RWPE2 (cell line): Measurements from ENCODE around the gene FAM177B.

Experiments
- ATAC-seq: fragments of 200-7000 bp; cut with Tn5 transposase; 3 replicates; pipeline ENCODE4 v1.9.1; 2021; ENCODE audit warnings: low read depth
- DNase-seq: peaks from one replicate; pipeline ENCODE4 v3.0.0-alpha.2; 2020; ENCODE audit warnings: low spot score
- H3K27ac ChIP-seq: fragments of 450-650 bp; 2 replicates; pipeline ENCODE4 v1.5.1; 2017; ENCODE audit warnings: mild to moderate bottlenecking; ENCODE audit not compliant: poor library complexity, severe bottlenecking
- H3K27me3 ChIP-seq: fragments of 250-450 bp; sonication (Bioruptor Pico); 2 replicates; pipeline ENCODE4 v1.5.1; 2021; ENCODE audit warnings: mild to moderate bottlenecking, moderate library complexity; ENCODE audit not compliant: insufficient read depth, poor library complexity, severe bottlenecking
- H3K36me3 ChIP-seq: fragments of 250-450 bp; sonication (Bioruptor Pico); 2 replicates; pipeline ENCODE4 v1.5.1; 2020; ENCODE audit warnings: low read depth, mild to moderate bottlenecking, moderate library complexity
- H3K4me1 ChIP-seq: fragments of 250-450 bp; sonication (Bioruptor Pico); 2 replicates; pipeline ENCODE4 v1.5.1; 2021; ENCODE audit warnings: mild to moderate bottlenecking, moderate library complexity; ENCODE audit not compliant: insufficient read depth, poor library complexity, severe bottlenecking
- H3K4me3 ChIP-seq: fragments of 250-450 bp; sonication (Bioruptor Pico); 2 replicates; pipeline ENCODE4 v1.5.1; 2021; ENCODE audit warnings: mild to moderate bottlenecking, moderate library complexity; ENCODE audit not compliant: severe bottlenecking
- H3K9me3 ChIP-seq: fragments of 250-450 bp; sonication (Bioruptor Pico); 2 replicates; pipeline ENCODE4 v1.5.1; 2021; ENCODE audit warnings: mild to moderate bottlenecking, moderate library complexity; ENCODE audit not compliant: severe bottlenecking
- CTCF ChIP-seq: fragments of 450-650 bp; IDR thresholded peaks from one replicate; pipeline ENCODE4 v1.5.1; 2017; ENCODE audit warnings: mild to moderate bottlenecking, moderate library complexity; ENCODE audit not compliant: poor library complexity, severe bottlenecking

The FAM177B gene

GRCh38 chr1:222769181-222769580 lies 32.2 kb downstream of the FAM177B start:
- H3K4me3 ChIP-seq: no peak overlapping the region
- no peak overlapping the region for H3K27ac ChIP-seq
- H3K27me3 ChIP-seq: no peaks in the 10 kb centered on the region
- DNase-seq (no peak), ATAC-seq (no peak)
- H3K4me1 ChIP-seq: no peaks in the 10 kb centered on the region
- H3K36me3 ChIP-seq: no peaks in the 10 kb centered on the region
- TF ChIP-seq CTCF: no peak
- no peaks in the 10 kb centered on the region for H3K9me3 ChIP-seq

- no peak for TF ChIP-seq CTCF
- ATAC-seq: no peak
- H3K4me1 ChIP-seq: no peaks in the 10 kb centered on the region
- H3K27me3 ChIP-seq: no peaks in the 10 kb centered on the region
- H3K27ac ChIP-seq: no peak overlapping the region
- H3K36me3 ChIP-seq: no peaks in the 10 kb centered on the region
- no peak overlapping the region for H3K4me3 ChIP-seq
- no peak for DNase-seq
- no peaks in the 10 kb centered on the region for H3K9me3 ChIP-seq
Observed at GRCh38 chr1:222769971-222770620, 33.1 kb downstream of the FAM177B start.

GRCh38 chr1:222772996-222773379 lies 36.0 kb downstream of the FAM177B start:
- no peak overlapping the region for H3K27ac ChIP-seq
- ATAC-seq (no peak), DNase-seq (no peak)
- H3K9me3 ChIP-seq: no peaks in the 10 kb centered on the region
- H3K4me3 ChIP-seq: no peak overlapping the region
- no peak for TF ChIP-seq CTCF
- H3K36me3 ChIP-seq: no peaks in the 10 kb centered on the region
- peaks cover 8% of the 10 kb centered on the region for H3K4me1 ChIP-seq
- H3K27me3 ChIP-seq: no peaks in the 10 kb centered on the region

- Histone ChIP-seq H3K9me3 (no peaks in the 10 kb centered on the region), H3K36me3 (no peaks in the 10 kb centered on the region), H3K27me3 (no peaks in the 10 kb centered on the region), H3K4me1 (peaks cover 8% of the 10 kb centered on the region), H3K4me3 (no peak overlapping the region), H3K27ac (peak overlapping the region; percentile 13)
- peak; percentile 81 for ATAC-seq
- TF ChIP-seq CTCF: no peak
- DNase-seq: no peak
Observed at GRCh38 chr1:222777463-222777862, 40.5 kb downstream of the FAM177B start.

- Histone ChIP-seq H3K9me3 (no peaks in the 10 kb centered on the region), H3K27me3 (no peaks in the 10 kb centered on the region), H3K4me3 (no peak overlapping the region), H3K27ac (peak overlapping the region; percentile 13), H3K36me3 (no peaks in the 10 kb centered on the region), H3K4me1 (peaks cover 8% of the 10 kb centered on the region)
- no peak for TF ChIP-seq CTCF
- ATAC-seq (peak; percentile 85), DNase-seq (no peak)
Observed at GRCh38 chr1:222777977-222778376, 41.0 kb downstream of the FAM177B start.
